ENCODE data around the gene VAV2. TPM values are rescaled to one million over a fixed set of nuclear protein-coding genes. Genes with fewer than 3 reads are reported as not detected.

VAV2 gene
- total and polyA plus RNA-seq, 9 of the 15 experiments (the other 6 are each of a cell fraction or from before 2014, with no cell fraction given): 0.01 to 2.7 (median 1.0) TPM; not detected in 1

DNA sequence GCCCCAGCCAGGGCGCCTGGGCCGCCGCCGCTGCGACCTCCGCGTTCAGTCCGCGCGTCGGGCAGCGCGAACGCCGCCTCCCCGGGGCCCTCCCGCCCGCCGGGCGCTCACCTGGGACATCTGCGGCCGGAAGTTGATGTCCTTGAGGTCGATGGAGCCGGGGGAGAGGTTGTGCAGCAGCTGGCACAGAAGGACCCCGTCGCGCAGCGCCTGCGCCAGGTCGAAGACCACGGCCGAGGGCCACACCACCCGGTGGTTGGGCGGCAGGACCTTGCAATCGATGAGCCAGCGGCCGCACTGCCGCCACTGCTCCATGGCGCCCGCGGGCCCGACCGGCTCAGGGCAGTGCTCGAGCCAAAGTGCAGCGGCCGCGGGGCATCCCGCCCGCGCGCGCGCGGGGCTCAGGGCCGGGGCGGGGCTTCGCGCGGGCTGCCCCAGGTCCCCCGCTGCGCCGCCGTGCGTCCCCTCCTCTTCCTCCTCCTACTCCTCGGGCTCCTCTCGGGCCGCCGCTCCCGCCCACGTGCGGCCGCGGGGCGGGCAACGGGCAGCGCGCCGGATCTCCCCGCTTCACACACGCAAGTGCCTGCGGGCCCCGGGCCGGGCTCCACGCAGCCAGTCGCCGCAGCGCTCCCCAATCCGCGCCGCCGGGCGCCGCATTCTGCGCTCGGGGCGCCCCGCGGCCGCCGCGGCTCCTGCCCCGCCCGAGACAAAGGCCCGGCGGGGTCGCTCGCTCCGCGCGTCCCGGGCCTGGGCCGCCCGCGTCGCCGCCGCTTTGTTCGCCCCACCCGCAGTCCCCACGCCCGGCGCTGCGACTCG, at the start of gene VAV2 (continued):
- TF ChIP-seq, protein P1, sequence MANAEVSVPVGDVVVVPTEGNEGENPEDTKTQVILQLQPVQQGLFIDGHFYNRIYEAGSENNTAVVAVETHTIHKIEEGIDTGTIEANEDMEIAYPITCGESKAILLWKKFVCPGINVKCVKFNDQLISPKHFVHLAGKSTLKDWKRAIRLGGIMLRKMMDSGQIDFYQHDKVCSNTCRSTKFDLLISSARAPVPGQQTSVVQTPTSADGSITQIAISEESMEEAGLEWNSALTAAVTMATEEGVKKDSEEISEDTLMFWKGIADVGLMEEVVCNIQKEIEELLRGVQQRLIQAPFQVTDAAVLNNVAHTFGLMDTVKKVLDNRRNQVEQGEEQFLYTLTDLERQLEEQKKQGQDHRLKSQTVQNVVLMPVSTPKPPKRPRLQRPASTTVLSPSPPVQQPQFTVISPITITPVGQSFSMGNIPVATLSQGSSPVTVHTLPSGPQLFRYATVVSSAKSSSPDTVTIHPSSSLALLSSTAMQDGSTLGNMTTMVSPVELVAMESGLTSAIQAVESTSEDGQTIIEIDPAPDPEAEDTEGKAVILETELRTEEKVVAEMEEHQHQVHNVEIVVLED (CRISPR knock-in tag; IDR thresholded peaks at IDR 0.05): no peak
- TF ChIP-seq, protein P2, sequence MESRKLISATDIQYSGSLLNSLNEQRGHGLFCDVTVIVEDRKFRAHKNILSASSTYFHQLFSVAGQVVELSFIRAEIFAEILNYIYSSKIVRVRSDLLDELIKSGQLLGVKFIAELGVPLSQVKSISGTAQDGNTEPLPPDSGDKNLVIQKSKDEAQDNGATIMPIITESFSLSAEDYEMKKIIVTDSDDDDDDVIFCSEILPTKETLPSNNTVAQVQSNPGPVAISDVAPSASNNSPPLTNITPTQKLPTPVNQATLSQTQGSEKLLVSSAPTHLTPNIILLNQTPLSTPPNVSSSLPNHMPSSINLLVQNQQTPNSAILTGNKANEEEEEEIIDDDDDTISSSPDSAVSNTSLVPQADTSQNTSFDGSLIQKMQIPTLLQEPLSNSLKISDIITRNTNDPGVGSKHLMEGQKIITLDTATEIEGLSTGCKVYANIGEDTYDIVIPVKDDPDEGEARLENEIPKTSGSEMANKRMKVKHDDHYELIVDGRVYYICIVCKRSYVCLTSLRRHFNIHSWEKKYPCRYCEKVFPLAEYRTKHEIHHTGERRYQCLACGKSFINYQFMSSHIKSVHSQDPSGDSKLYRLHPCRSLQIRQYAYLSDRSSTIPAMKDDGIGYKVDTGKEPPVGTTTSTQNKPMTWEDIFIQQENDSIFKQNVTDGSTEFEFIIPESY (CRISPR knock-in tag; IDR thresholded peaks at IDR 0.05): 0 out of 2 replicates have a peak, but pooled peaks have one; percentile 21
- TF ChIP-seq CREBBP (IDR thresholded peaks at IDR 0.05; ENCODE audit: low read depth, low read length) (no peak), PHB (CRISPR knock-in tag; IDR thresholded peaks at IDR 0.05) (no peak), NRF1 (conservative IDR thresholded peaks at IDR 0.05 in 1 of 2, IDR thresholded peaks at IDR 0.05 in 1 of 2) (peak in 1 of 2 experiments; percentile 14; a peak in 1 of 4 replicates), ZNF785 (CRISPR knock-in tag; IDR thresholded peaks at IDR 0.05) (no peak), U2AF2 (optimal IDR thresholded peaks at IDR 0.05; ENCODE audit: low read depth, low read length) (no peak), HMG20A (CRISPR knock-in tag; conservative IDR thresholded peaks at IDR 0.05) (no peak), GTF2A2 (tag; IDR thresholded peaks at IDR 0.05) (no peak), CBX2 (IDR thresholded peaks at IDR 0.05; ENCODE audit: insufficient read depth, low read length, poor library complexity, severe bottlenecking) (no peak), ZKSCAN3 (CRISPR knock-in tag; IDR thresholded peaks at IDR 0.05) (no peak), GATAD2B (IDR thresholded peaks at IDR 0.05; ENCODE audit: borderline replicate concordance) (0 out of 2 replicates have a peak, but pooled peaks have one; percentile 46)
- TF ChIP-seq, protein P3, sequence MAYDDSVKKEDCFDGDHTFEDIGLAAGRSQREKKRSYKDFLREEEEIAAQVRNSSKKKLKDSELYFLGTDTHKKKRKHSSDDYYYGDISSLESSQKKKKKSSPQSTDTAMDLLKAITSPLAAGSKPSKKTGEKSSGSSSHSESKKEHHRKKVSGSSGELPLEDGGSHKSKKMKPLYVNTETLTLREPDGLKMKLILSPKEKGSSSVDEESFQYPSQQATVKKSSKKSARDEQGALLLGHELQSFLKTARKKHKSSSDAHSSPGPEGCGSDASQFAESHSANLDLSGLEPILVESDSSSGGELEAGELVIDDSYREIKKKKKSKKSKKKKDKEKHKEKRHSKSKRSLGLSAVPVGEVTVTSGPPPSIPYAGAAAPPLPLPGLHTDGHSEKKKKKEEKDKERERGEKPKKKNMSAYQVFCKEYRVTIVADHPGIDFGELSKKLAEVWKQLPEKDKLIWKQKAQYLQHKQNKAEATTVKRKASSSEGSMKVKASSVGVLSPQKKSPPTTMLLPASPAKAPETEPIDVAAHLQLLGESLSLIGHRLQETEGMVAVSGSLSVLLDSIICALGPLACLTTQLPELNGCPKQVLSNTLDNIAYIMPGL (CRISPR knock-in tag; IDR thresholded peaks at IDR 0.05): no peak
- TF ChIP-seq, protein P4, sequence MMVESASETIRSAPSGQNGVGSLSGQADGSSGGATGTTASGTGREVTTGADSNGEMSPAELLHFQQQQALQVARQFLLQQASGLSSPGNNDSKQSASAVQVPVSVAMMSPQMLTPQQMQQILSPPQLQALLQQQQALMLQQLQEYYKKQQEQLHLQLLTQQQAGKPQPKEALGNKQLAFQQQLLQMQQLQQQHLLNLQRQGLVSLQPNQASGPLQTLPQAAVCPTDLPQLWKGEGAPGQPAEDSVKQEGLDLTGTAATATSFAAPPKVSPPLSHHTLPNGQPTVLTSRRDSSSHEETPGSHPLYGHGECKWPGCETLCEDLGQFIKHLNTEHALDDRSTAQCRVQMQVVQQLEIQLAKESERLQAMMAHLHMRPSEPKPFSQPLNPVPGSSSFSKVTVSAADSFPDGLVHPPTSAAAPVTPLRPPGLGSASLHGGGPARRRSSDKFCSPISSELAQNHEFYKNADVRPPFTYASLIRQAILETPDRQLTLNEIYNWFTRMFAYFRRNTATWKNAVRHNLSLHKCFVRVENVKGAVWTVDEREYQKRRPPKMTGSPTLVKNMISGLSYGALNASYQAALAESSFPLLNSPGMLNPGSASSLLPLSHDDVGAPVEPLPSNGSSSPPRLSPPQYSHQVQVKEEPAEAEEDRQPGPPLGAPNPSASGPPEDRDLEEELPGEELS (CRISPR knock-in tag; IDR thresholded peaks at IDR 0.05; ENCODE audit: borderline replicate concordance): no peak
- TF ChIP-seq, protein P5, sequence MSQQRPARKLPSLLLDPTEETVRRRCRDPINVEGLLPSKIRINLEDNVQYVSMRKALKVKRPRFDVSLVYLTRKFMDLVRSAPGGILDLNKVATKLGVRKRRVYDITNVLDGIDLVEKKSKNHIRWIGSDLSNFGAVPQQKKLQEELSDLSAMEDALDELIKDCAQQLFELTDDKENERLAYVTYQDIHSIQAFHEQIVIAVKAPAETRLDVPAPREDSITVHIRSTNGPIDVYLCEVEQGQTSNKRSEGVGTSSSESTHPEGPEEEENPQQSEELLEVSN (IDR thresholded peaks at IDR 0.05; ENCODE audit: borderline replicate concordance in 1 of 2, extremely low read depth in 1 of 2, insufficient read depth in 1 of 2, insufficient read length in 1 of 2, low read depth in 1 of 2, low read length in 1 of 2, poor library complexity in 1 of 2, severe bottlenecking in 1 of 2): peak in 1 of 2 experiments; percentile 84
- TF ChIP-seq, protein P6, sequence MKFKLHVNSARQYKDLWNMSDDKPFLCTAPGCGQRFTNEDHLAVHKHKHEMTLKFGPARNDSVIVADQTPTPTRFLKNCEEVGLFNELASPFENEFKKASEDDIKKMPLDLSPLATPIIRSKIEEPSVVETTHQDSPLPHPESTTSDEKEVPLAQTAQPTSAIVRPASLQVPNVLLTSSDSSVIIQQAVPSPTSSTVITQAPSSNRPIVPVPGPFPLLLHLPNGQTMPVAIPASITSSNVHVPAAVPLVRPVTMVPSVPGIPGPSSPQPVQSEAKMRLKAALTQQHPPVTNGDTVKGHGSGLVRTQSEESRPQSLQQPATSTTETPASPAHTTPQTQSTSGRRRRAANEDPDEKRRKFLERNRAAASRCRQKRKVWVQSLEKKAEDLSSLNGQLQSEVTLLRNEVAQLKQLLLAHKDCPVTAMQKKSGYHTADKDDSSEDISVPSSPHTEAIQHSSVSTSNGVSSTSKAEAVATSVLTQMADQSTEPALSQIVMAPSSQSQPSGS (CRISPR knock-in tag; IDR thresholded peaks at IDR 0.05): no peak

All from K562 (cell line).